Activated CD8-positive, alpha-beta memory T cell treated with anti-CD3 and anti-CD28 coated beads for 1 hour (primary cell): ENCODE results near the gene DCAKD.

Experiments used
- DNase-seq, 2 donors: peaks; one replicate each; pipeline ENCODE4 v3.0.0-alpha.2; 2020; ENCODE audit warnings: low read depth in 1 of 2; ENCODE audit errors: extremely low read depth in 1 of 2

Gene DCAKD

GRCh38 chr17:45005700-45006099 is 45.7 kb downstream of the DCAKD start:
- DNase-seq: no peak

GRCh38 chr17:45004388-45004787 is 47.0 kb downstream of the DCAKD start:
- DNase-seq: no peak

GRCh38 chr17:45003877-45004276 is 47.6 kb downstream of the DCAKD start:
- no peak for DNase-seq

- DNase-seq: no peak
Measured at GRCh38 chr17:45001310-45001709, 50.1 kb downstream of the DCAKD start.

GRCh38 chr17:44999433-44999832 is 52.0 kb downstream of the DCAKD start:
- no peak for DNase-seq

- no peak for DNase-seq
Measured at GRCh38 chr17:44998646-44999045, 52.8 kb downstream of the DCAKD start.

- DNase-seq: no peak
Measured at GRCh38 chr17:44997733-44998520, 53.5 kb downstream of the DCAKD start.

- DNase-seq: no peak
Measured at GRCh38 chr17:44996304-44996703, 55.1 kb downstream of the DCAKD start.

DNA sequence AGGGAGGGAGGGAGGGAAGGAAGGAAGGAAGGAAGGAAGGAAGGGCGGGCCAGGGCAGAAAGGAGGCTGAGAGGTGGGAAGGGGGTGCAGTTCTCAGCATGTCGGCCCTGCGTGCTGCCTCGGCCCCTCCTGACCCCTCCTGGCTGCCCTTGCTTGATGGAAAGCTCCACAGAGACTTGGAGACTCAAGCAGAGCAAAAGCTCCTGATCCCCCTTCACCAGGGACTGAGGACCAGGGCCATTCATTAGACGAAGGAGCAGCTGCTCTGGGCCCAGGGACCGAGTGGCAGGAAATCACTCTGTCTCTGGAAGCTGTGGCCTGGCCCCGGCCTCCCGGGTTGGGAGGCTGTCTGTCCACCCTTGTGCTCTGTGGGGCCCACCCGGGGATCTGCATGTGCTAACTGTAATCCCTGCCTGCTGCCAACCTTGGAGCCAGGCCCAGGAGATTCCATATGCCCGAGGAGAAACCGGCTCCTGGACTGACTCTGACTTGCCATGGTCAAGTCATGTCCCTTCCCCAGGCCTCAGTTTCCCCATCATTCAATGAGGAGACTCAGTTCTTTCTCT is 55.9 kb downstream of the DCAKD start:
- DNase-seq: no peak

GRCh38 chr17:44992242-44992939 is 59.0 kb downstream of the DCAKD start:
- DNase-seq: no peak

DNA sequence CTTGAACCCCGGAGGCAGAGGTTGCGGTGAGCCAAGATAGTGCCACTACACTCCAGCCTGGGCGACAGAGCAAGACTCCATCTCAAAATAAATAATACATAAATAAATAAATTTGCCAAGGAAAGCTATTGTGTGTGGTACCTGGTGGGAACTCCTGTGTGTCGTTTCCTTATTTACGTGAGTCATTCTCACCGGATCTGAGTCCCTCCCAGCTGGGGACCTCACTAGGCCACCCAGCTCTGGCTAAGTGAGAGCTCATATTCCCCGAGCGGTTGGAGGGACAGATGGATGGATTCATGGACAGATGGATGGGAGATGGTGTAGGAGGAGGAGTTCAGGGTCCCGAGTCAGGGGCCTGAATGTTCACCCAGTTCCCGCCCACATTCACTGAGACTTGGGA is 60.4 kb downstream of the DCAKD start:
- DNase-seq: no peak

- no peak for DNase-seq
Measured at GRCh38 chr17:44989552-44990138, 61.8 kb downstream of the DCAKD start.

DNA sequence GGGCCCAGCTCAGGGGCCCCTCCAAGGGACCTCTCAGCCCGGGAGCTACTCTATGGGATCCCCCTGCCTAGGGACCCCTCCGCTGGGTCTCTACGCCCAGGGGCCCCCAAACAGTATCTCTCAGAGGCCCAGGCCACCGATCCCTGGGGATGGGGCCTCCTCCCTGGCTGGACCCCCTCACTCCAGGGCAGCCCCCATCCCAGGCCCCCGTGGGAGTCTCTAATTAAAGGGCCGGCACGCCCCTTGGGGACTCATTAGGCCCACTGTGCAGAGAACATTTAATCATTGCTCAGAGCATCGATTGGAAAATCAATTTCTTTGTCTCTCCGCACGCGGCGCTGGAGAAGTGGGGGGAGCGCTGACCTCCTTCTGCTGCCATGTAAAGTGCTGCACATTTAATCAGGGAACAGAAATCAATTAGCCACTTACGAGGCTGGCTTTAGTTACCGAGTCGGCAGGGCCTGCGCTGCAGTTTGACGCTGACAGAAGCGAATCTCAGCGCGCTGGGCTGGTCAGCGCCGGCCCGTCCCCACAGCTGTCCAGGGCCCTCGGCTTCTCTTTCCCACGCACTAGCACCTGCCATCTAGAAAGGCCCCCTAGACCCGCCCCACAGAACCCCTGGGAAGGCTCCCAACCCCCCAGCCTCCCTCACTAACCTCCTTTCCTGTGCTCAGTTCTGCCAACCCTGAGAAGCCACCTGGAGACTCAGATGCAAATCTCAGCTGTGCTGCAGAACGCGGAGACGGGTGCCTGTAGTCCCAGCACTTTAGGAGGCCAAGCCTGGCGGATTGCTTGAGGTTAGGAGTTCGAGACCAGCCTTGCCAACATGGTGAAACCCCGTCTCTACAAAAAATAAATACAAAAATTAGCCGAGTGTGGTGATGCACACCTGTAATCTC is 63.1 kb downstream of the DCAKD start:
- no peak for DNase-seq

DNA sequence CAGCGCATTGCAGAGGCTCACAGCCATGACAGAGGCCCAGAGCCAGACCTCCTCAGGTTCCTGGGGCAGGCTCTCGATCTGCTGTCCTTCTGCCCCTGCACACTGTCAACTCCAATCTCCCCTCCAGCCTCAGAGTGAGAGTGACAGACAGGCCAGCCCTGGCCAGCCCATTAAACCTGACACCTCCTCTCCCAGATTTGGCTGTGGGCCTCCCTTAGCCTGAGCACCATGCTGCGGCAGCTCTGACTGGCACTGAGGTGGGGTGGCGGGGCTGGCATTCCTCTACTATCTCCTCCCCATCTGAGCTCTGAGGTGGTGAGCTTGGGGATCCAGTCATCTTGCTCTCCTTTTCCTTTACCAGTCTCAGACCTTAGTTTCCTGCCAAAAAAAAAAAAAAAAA is 67.9 kb downstream of the DCAKD start:
- DNase-seq: no peak

- no peak for DNase-seq
Measured at GRCh38 chr17:44982113-44982702, 69.2 kb downstream of the DCAKD start.

- DNase-seq: no peak
Measured at GRCh38 chr17:44981221-44981968, 70.0 kb downstream of the DCAKD start.

DNA sequence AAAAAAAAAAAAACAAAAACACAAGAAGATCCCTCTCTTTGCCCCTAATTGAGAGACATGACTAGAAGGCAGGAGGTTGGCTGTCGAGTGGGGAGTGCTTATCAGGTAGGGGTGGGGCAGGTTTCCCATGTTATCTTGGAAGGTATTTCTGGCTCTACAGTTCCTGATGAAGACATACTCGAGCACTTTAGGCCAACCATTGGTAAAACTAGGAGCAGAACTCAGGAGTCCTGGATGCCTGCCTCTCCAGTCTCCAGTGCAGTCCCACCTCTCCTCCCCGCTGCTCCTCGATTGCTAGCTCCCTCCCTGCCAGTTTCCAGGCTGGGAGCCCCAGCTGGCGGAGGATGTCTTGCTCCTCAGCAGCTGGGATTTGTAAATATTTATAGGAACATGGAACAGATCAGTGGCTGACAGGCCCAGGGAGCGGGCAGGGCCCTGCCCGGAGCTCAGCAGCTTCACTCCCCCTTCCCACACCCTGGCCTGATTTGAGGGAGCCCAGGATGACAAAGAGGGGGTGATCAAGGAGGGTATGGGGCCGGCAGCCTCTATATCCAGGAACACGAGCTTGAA is 71.9 kb downstream of the DCAKD start:
- DNase-seq: no peak

- no peak for DNase-seq
Measured at GRCh38 chr17:44978807-44979206, 72.6 kb downstream of the DCAKD start.

DNA sequence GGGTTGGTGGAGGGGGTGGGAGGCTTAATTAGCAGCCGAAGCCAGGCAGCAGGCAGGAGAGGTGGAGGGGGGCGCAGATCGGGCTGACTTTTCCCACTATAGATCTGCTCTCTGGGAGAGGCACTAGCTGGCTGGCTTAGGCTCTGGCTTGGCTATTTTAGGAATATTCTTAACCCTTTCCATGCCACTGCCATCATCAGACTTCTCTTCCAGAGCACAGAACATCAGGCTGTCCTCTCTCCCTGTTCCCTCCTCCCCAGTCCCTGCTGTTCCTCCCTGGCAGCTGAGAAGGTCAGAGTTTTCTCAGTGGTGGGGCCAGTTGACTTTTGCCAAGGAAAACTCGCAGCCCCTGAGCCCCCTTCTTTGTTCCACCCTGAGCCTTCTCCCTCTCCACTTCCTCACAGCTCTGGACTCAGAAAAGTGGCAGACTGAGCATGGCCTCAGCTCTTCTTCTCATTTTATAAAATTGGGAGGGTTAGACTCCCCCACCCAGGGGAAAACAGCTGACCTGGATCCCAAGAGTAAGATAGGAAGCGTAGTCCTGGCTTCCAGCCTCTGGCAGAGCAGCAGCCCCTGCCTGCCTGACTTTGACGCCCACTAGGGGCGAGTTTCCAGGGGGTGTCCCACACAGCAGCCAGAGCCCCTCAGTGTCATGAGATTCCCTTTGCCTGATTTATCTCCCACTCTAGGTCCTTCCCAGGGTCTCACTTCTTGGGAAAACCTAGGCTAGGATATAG is 73.5 kb downstream of the DCAKD start:
- DNase-seq: no peak
